Karpas-422 (cell line): Measurements from ENCODE around the gene DNAH7. TPM values are rescaled to one million over a fixed set of nuclear protein-coding genes. Genes with fewer than 3 reads are reported as not detected.

Experiments used
- DNase-seq: peaks from one replicate; pipeline ENCODE4 v3.0.0-alpha.2; 2015
- H2AFZ ChIP-seq: fragments of 200-600 bp; sonication (generic); 2 replicates; pipeline ENCODE4 v1.6.1; 2014; ENCODE audit warnings: antibody characterized with exemption, low read length, mixed read lengths
- H3K27ac ChIP-seq: fragments of 200-600 bp; sonication (generic); 2 replicates; pipeline ENCODE4 v1.5.1; 2014; ENCODE audit warnings: mild to moderate bottlenecking, low read length, moderate library complexity
- H3K27me3 ChIP-seq: fragments of 200-600 bp; sonication (generic); 2 replicates; pipeline ENCODE4 v1.6.1; 2014; ENCODE audit warnings: low read length, mixed read lengths
- H3K36me3 ChIP-seq: fragments of 200-600 bp; sonication (generic); 2 replicates; pipeline ENCODE4 v1.6.1; 2014; ENCODE audit warnings: low read length, mixed read lengths; ENCODE audit not compliant: insufficient read depth
- H3K4me1 ChIP-seq: fragments of 200-600 bp; sonication (generic); 2 replicates; pipeline ENCODE4 v1.6.1; 2014; ENCODE audit warnings: mild to moderate bottlenecking, low read length, mixed read lengths
- H3K4me2 ChIP-seq: fragments of 200-600 bp; sonication (generic); 2 replicates; pipeline ENCODE4 v1.6.1; 2014; ENCODE audit warnings: low read length, low read depth, mild to moderate bottlenecking; ENCODE audit not compliant: poor library complexity, severe bottlenecking
- H3K4me3 ChIP-seq: fragments of 200-600 bp; sonication (generic); 2 replicates; pipeline ENCODE4 v1.5.1; 2014; ENCODE audit warnings: mild to moderate bottlenecking, antibody characterized with exemption, low read length, mixed read lengths
- H3K79me2 ChIP-seq: fragments of 200-600 bp; sonication (generic); 2 replicates; pipeline ENCODE4 v1.6.1; 2014; ENCODE audit warnings: mild to moderate bottlenecking, low read length, mixed read lengths
- H3K9ac ChIP-seq: fragments of 200-600 bp; sonication (generic); 2 replicates; pipeline ENCODE4 v1.6.0; 2014; ENCODE audit warnings: low read length
- H3K9me2 ChIP-seq: fragments of 200-600 bp; sonication (generic), shearing (Covaris generic); replicated peaks from 2 replicates; pipeline ENCODE4 v1.6.0; 2014; ENCODE audit warnings: mild to moderate bottlenecking, low read length, moderate library complexity; ENCODE audit not compliant: insufficient read depth
- H3K9me3 ChIP-seq: fragments of 300-700, 200-600 bp; sonication (generic); 2 replicates; pipeline ENCODE4 v1.6.1; 2014; ENCODE audit warnings: low read length, mixed read lengths
- H4K20me1 ChIP-seq: fragments of 200-600 bp; sonication (generic); 2 replicates; pipeline ENCODE4 v1.6.1; 2014; ENCODE audit warnings: mild to moderate bottlenecking, antibody characterized with exemption, low read length, low read depth; ENCODE audit not compliant: insufficient read depth
- total RNA-seq: library from RNA; depleted of rRNA; stranded (reverse); fragments of >200 nt; shearing (Covaris generic); gene quantifications from 2 replicates; pipeline ENCODE4 v1.2.3, GENCODE V29; 2014; ENCODE audit warnings: low replicate concordance

Gene DNAH7
- total RNA-seq, 1 experiment from 2014 or later: 0.82 TPM

DNA sequence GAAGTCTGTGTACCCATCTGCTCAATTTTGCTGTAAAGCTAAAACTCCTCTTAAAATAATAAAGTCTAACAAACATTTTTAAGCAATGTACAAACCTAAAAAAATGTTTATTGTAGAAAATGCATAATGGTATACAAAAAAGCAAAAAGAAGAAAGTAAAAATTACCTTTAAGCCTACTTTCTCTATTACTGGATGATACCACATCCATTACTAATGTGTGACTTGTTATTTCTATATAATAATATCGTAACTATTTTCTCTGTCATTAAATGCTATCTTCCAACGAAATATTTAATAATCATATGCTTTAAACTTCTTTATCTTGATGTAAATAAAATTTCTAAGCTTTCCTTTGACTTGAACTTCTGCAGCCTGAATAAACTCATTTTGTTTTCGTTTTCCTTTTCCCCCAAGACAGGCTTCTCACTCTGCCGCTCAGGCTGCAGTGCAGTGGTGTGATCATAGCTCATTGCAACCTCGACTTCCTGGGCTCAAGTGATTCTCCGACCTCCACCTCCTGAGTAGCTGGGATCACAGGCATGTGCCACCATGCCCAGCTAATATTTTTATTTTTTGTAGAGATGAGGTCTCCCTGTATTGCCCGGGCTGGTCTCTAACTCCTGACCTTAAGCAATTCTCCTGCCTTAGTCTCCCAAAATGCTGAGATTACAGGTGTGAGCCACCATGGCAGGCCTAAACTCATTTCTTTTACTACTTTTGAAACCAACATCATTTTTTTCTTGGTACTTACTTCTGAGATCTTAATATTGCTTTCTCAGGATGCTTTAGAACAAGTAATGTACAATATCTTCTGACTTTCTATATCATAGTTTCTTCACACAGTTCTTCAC lies 18.1 kb upstream of the DNAH7 start:
- no peaks in the 10 kb centered on the region for H3K27me3 ChIP-seq
- peak; percentile 28 for DNase-seq
- H3K4me3 ChIP-seq: no peak overlapping the region
- H3K36me3 ChIP-seq: no peaks in the 10 kb centered on the region
- no peak overlapping the region for H3K4me2 ChIP-seq
- H3K79me2 ChIP-seq: no peaks in the 10 kb centered on the region
- no peak overlapping the region for H3K27ac ChIP-seq
- peaks cover 6% of the 10 kb centered on the region; the same call in 1 of the 2 replicates for H3K4me1 ChIP-seq
- H3K9me2 ChIP-seq: no peaks in the 10 kb centered on the region
- no peak overlapping the region for H3K9ac ChIP-seq
- no peak overlapping the region for H2AFZ ChIP-seq
- H4K20me1 ChIP-seq: no peaks in the 10 kb centered on the region
- H3K9me3 ChIP-seq: no peaks in the 10 kb centered on the region; the same call in 1 of the 2 replicates

DNA sequence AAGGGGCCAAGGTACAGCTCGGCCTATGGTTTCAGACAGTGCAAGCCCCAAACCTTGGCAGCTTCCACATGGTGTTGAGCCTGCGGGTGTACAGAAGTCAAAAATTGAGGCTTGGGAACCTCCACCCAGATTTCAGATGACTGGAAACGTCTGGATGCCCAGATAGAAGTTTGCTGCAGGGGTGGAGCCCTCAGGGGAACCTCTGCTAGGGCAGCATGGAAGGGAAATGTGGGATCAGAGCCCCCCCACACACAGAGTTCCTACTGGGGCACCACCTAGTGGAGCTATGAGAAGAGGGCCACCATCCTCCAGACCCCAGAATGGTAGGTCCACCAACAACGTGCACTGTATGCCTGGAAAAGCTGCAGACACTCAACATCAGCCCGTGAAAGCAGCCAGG lies 15.0 kb upstream of the DNAH7 start:
- no peaks in the 10 kb centered on the region for H4K20me1 ChIP-seq
- H3K27me3 ChIP-seq: no peaks in the 10 kb centered on the region
- peaks cover 17% of the 10 kb centered on the region for H3K4me1 ChIP-seq
- peak; percentile 37 for DNase-seq
- H3K9ac ChIP-seq: no peak overlapping the region
- no peaks in the 10 kb centered on the region for H3K9me2 ChIP-seq
- no peak overlapping the region for H3K4me2 ChIP-seq
- no peaks in the 10 kb centered on the region for H3K36me3 ChIP-seq
- no peak overlapping the region for H3K27ac ChIP-seq
- no peaks in the 10 kb centered on the region for H3K79me2 ChIP-seq
- H2AFZ ChIP-seq: no peak overlapping the region
- H3K9me3 ChIP-seq: no peaks in the 10 kb centered on the region; the same call in 1 of the 2 replicates
- no peak overlapping the region for H3K4me3 ChIP-seq

DNA sequence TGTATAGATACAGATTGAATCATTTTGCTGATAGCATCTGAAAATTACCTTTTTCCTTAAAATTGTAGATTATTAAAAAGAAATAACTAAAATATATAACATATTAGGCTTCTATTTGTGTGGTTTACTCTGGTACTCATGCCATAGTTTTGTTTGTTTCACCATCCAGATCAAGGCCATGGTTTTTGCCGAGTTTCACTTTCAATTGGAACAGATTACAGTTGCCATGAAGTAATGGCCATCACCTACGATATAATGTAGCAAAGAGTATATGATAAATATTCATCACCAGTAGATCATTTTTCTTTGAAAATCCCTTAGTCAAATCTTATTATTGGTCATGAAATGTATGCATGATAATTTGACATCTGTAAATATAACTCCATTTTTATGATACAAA lies 11.9 kb upstream of the DNAH7 start:
- Histone ChIP-seq H3K4me3 (no peak overlapping the region), H3K4me2 (no peak overlapping the region), H4K20me1 (no peaks in the 10 kb centered on the region), H2AFZ (no peak overlapping the region), H3K9me2 (no peaks in the 10 kb centered on the region), H3K79me2 (no peaks in the 10 kb centered on the region), H3K9me3 (no peaks in the 10 kb centered on the region; the same call in 1 of the 2 replicates), H3K27me3 (no peaks in the 10 kb centered on the region), H3K27ac (no peak overlapping the region), H3K36me3 (no peaks in the 10 kb centered on the region), H3K9ac (no peak overlapping the region), H3K4me1 (peaks cover 24% of the 10 kb centered on the region)
- DNase-seq: no peak

DNA sequence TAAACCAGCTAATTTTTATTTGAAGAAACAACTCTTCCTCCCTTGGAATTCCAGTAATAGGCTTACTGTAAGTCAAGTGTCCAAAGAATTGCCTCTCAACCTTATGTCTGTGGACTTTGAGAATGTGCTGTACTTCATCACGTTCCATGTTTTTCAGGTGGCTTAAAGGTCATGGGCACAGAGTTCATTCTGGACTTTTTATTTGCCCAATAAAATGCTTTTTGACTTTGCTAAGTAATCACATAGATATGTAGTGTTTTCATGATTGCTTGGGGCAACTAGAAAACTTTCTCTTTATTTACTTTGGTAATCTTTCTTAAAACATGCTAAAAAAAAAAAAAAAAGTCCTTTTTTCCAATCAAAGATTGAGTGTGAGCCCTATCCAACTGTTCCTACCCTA lies 10.4 kb upstream of the DNAH7 start:
- H3K4me3 ChIP-seq: no peak overlapping the region
- no peaks in the 10 kb centered on the region for H3K36me3 ChIP-seq
- no peaks in the 10 kb centered on the region for H3K27me3 ChIP-seq
- DNase-seq: peak; percentile 17
- no peak overlapping the region for H2AFZ ChIP-seq
- peaks cover 34% of the 10 kb centered on the region for H3K4me1 ChIP-seq
- H3K9me3 ChIP-seq: no peaks in the 10 kb centered on the region; the same call in 1 of the 2 replicates
- no peaks in the 10 kb centered on the region for H4K20me1 ChIP-seq
- H3K79me2 ChIP-seq: no peaks in the 10 kb centered on the region
- H3K9me2 ChIP-seq: no peaks in the 10 kb centered on the region
- no peak overlapping the region for H3K9ac ChIP-seq
- no peak overlapping the region for H3K4me2 ChIP-seq
- no peak overlapping the region for H3K27ac ChIP-seq

DNA sequence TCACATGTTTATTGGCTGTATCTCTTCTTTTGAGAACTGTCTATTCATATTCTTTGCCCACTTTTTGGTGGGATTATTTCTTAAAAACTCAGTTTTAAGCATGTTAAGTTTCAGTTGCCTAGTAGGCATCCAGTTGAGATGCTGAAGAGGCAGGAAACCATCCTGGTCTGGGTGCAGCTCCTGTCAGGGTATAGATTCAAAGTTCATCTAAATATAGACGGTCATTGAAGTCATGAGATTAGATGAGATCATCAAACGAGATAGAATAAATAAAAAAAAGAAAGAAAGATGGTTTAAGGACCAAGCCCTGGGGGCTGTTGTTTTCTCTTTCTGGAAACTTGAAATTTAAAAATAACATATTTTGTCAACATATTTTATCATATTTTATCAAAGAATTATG lies 9.2 kb upstream of the DNAH7 start:
- peak overlapping the region; percentile 16 for H3K4me2 ChIP-seq
- no peaks in the 10 kb centered on the region for H3K9me3 ChIP-seq
- no peak overlapping the region for H3K4me3 ChIP-seq
- H3K9ac ChIP-seq: no peak overlapping the region
- no peaks in the 10 kb centered on the region for H3K9me2 ChIP-seq
- H2AFZ ChIP-seq: no peak overlapping the region
- H3K79me2 ChIP-seq: no peaks in the 10 kb centered on the region
- peak; percentile 39 for DNase-seq
- no peaks in the 10 kb centered on the region for H3K36me3 ChIP-seq
- H4K20me1 ChIP-seq: no peaks in the 10 kb centered on the region
- peaks cover 37% of the 10 kb centered on the region for H3K4me1 ChIP-seq
- no peak overlapping the region for H3K27ac ChIP-seq
- H3K27me3 ChIP-seq: no peaks in the 10 kb centered on the region

DNA sequence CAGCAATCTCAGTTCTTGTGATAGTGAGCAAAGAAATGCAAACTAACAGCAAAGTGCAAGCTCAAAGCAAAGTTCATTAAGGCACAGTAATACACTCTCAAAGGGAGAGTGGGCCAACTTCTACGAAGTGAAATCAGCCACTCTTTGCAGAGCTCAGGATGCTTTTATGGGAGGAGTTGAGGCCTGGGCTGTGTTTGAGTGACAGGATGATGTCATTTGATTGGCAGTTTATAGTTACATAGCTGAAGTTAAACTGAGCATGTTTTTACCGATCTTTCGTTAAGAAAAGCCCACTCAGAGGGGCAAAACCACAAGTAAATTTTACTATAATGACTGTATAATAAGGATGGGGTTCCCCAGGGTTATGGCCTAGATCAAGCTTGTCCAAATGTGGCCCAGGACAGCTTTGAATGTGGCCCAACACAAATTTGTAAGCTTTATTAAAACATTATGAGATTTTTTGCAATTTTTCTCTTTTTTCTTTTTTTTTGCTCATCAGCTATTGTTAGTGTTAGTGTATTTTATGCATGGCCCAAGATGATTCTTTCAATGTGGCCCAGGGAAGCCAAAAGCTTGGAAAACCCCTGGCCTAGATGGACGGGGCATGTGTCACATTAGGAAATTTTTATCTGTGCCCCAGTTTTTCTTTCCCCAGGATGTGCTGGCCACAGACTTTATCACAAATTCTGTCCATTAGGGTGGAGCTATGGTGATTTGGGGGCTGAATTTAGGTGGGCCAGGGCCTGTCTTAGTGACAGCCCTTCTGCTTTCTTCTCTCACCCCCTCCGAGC lies 8.3 kb upstream of the DNAH7 start:
- Histone ChIP-seq H3K27me3 (no peaks in the 10 kb centered on the region), H3K9me3 (no peaks in the 10 kb centered on the region), H4K20me1 (no peaks in the 10 kb centered on the region), H3K9ac (no peak overlapping the region), H3K4me3 (no peak overlapping the region), H3K36me3 (no peaks in the 10 kb centered on the region), H3K79me2 (no peaks in the 10 kb centered on the region), H3K4me2 (no peak overlapping the region), H2AFZ (peak overlapping the region; percentile 37; the same call in 1 of the 2 replicates), H3K27ac (no peak overlapping the region), H3K9me2 (no peaks in the 10 kb centered on the region), H3K4me1 (peaks cover 37% of the 10 kb centered on the region)
- peak; percentile 63 for DNase-seq

DNA sequence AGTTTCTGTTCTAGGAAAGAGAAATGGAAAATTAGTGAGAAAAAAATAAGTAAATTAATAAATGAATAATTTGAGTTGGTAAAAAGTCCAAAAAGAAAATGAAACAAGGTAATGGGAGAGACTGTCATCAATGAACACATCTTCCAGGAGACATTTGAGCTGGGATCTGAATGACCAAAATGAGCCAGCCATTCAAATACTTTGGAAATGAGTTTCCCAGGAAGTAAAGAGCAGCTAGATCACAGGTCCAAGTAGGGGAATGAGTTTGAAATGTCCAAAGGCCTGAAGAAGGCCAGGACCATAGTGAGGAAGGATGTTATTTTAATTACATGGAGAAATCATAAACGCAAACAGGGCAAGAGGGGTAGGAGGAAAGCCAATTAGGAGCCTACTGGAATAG lies 6.6 kb upstream of the DNAH7 start:
- H3K9me3 ChIP-seq: no peaks in the 10 kb centered on the region
- H3K27ac ChIP-seq: no peak overlapping the region
- DNase-seq: peak; percentile 2
- H3K27me3 ChIP-seq: no peaks in the 10 kb centered on the region
- H3K9me2 ChIP-seq: no peaks in the 10 kb centered on the region
- H3K79me2 ChIP-seq: no peaks in the 10 kb centered on the region
- no peak overlapping the region for H3K4me3 ChIP-seq
- no peak overlapping the region for H3K4me2 ChIP-seq
- H2AFZ ChIP-seq: no peak overlapping the region
- no peaks in the 10 kb centered on the region for H4K20me1 ChIP-seq
- H3K36me3 ChIP-seq: no peaks in the 10 kb centered on the region
- H3K9ac ChIP-seq: no peak overlapping the region
- H3K4me1 ChIP-seq: peaks cover 36% of the 10 kb centered on the region

DNA sequence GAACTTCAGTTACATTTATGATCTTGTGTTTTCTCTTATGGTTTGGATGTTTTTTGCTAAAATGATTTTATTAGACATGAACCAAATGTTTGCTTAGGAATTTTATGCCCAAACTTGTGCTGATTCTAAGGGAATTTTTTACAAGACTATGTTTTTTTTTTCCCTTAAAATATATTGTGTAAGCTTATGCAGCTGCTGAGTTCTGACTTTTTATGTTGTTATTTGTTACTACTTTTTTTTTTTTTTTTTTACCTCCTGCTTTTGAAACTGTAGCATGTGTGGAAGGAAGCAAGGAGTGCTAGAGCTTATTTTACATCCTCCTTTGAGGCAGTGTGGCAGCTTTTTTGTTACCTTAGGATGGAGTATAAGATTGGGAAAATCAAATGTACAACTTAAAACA lies 6.0 kb upstream of the DNAH7 start:
- Histone ChIP-seq H3K9me2 (no peaks in the 10 kb centered on the region), H3K36me3 (no peaks in the 10 kb centered on the region), H3K4me1 (peaks cover 30% of the 10 kb centered on the region), H3K27me3 (no peaks in the 10 kb centered on the region), H2AFZ (no peak overlapping the region), H3K9ac (no peak overlapping the region), H3K4me2 (peak overlapping the region; percentile 22), H3K4me3 (no peak overlapping the region), H3K27ac (no peak overlapping the region), H4K20me1 (no peaks in the 10 kb centered on the region), H3K79me2 (no peaks in the 10 kb centered on the region), H3K9me3 (no peaks in the 10 kb centered on the region)
- DNase-seq: peak; percentile 37
